GM12873 (cell line): ENCODE results near the gene EYA2.

Experiments
- TF ChIP-seq, protein P1 (sequence below): IDR thresholded peaks from 2 replicates; pipeline ENCODE4 v1.5.1; 2012; ENCODE audit warnings: low read depth, mild to moderate bottlenecking, moderate library complexity, low read length, control low read depth; ENCODE audit not compliant: insufficient read depth; ENCODE audit errors: missing control alignments

The EYA2 gene

DNA sequence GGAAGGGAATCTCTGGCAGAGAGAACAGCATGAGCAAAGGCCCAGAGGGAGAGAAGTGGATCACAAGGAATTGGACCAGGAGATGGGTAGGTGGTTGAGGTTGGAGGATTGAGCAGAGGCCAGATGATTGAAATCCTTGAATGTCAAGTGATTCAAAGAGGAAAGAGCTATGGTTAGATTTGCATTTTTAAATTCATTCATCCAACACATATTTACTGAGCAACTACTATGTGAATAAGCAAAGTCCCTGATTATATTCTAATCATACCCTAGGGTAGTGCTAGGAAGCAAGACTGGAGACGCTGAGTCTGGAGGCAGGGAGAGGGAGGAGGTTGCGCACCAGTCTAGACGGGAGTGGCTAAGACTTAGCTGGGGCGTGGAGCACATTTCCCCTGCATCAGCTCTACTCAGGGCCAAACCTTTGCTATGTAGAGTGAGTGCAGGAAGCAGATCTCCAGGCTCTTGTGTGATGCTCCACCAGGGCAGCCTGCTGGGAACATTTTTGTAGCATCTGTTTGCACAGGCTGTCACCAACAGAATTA, 40.2 kb downstream of the EYA2 start:
- TF ChIP-seq, protein P1, sequence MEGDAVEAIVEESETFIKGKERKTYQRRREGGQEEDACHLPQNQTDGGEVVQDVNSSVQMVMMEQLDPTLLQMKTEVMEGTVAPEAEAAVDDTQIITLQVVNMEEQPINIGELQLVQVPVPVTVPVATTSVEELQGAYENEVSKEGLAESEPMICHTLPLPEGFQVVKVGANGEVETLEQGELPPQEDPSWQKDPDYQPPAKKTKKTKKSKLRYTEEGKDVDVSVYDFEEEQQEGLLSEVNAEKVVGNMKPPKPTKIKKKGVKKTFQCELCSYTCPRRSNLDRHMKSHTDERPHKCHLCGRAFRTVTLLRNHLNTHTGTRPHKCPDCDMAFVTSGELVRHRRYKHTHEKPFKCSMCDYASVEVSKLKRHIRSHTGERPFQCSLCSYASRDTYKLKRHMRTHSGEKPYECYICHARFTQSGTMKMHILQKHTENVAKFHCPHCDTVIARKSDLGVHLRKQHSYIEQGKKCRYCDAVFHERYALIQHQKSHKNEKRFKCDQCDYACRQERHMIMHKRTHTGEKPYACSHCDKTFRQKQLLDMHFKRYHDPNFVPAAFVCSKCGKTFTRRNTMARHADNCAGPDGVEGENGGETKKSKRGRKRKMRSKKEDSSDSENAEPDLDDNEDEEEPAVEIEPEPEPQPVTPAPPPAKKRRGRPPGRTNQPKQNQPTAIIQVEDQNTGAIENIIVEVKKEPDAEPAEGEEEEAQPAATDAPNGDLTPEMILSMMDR = no peak

DNA sequence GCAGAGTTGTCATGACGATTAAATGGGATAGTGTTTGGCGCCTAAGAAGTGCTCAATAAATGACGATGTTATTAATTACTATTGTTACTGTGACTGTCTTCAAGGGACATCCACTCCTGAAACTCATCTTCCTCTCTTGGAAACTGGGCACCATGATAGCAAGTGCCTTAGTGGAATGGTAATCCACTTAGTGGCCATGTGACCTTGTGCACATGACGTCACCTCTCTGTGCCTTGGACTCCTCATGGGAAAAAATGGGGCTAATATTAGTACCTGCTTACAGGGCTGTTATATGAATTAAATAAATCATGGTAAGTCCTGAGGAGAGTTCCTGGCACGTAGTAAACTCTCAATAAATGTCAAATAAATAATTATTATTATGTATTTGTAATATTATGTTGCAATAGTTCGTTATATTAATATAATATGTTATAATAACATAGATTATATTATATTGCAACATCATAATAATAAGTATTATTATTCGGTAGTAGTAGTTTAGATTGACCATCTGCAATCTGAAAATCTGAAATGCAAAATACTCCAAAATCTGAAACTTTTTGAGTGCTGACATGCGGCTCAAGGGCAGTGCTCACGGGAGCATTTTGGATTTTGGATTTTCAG, 40.9 kb downstream of the EYA2 start:
- TF ChIP-seq, protein P1 = no peak

DNA sequence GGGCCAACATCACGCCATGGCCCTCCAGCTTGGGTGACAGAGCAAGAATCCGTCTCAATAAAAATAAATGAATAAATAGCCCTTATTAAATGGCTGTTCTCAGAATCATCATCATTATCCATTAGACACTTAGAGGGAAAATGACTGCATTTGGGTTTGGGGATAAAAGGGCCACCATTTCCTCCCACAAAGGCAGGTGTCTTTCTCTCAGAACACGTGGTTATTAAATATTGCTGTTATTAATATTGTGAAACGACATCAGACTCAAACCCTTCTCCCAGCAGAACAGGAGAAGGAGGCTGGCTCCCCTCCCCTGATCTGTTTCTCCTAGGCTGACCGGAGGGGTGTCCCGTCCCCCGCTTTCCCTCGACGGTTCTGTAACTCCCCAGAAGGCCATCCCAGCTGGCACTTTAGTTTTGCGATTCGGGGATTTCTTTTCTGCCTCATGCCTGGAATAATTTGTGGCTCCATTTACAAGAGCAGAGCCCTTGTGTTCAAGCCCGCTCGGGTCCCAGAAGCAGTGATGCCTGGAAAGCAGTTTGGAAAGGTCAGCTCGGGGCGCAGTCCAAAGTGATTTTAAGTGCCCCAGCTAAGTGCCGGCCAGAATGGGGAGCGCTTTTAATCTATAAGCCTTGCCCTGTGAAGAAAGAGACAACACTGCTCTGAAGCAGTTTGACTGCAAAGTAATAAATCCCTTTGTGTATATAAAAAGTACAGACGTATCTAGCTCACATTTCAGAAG, 41.9 kb downstream of the EYA2 start:
- TF ChIP-seq, protein P1 = no peak

DNA sequence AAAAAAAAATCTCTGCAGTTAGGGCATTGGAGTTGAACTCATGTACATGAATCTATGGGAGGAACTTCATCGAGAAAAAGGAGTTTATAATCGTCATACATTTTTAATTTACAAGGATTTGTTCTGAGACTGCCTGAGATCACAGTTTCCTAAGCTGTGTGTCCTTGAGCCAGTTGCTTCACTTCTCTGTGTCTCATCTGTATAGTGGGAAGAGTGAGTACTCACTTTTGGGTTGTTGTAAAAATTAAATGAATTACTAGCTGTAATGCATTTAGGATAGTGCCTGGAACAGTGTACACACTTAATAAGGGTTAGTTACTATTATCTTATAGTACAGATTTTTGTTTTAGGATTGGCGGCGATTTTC, 42.5 kb downstream of the EYA2 start:
- TF ChIP-seq, protein P1 = no peak

DNA sequence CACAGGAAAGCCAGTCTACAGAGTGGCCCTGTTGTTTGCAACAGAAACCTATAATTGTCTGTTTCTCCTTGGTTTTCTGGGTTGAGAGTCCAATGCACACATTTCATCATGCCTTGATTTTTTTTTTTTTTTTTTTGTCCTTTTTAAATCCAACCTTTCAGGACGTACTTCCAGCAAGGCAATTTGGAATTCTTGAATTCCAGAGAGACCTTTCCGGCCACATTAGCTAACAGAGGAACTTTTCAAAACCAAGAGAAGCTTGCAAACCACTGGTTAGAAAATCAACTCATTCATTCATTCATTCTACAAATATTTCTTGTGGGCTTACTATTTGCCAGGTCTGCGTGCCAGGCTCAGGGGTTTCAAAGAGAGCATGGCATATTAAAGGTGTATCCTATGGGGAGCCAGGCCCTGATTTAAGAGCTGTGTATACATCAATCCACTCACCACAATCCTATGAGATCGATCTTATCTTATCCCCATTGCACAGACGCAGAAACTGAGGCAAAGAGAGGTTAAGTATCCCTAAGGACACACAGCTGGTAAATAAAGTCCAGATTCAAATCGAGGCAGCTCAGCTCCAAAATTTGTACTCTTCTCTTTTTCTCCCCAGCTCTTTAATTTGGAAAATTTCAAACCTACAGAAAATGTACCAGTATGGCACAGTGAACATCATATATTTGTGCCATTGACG, 43.0 kb downstream of the EYA2 start:
- TF ChIP-seq, protein P1 = no peak

DNA sequence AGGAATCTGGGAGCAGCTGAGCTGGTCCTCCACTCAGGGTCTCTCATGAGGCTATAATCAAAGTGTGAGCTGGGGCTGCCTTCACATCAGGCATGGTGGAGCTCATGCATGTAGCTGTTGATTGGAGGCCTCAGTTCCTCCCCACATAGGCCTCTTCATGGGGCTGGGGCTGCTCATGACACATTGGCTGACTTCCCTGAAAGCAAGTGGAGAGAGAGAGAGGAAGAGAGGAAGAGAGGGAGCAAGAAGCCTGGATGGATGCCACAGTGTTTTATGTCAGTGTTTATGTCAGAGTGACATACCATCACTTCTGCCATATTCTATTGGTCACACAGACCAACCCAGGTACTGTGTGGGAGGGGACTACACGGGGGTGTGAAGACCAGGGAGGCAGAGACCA, 43.8 kb downstream of the EYA2 start:
- TF ChIP-seq, protein P1 = no peak
